HepG2 (cell line): Measurements from ENCODE around the gene CFAP54. TPM values are rescaled to one million over a fixed set of nuclear protein-coding genes. Genes with fewer than 3 reads are reported as not detected.

Source experiments
- ATAC-seq: fragments of 200-7000 bp; cut with Tn5 transposase; 3 replicates; pipeline ENCODE4 v1.9.1; 2020; ENCODE audit warnings: mild to moderate bottlenecking, moderate library complexity
- BruUV-seq: library from RNA; stranded (reverse); fragments of 400-500 nt; replicated peaks from 2 replicates; lab custom pipeline; 2021; lab: Mats Ljungman, UMichigan
- CTCF ChIA-PET: fragments of 300-600 bp; formaldehyde crosslinking; extraction: SDS; loops from one replicate; lab custom pipeline; 2021; ENCODE audit warnings: low total read pairs, inconsistent platforms, low intra/inter-chr PET ratio; lab: Yijun Ruan, JAX
- POLR2A ChIA-PET: fragments of 350-600 bp; sonication (Branson Sonifier 250); formaldehyde crosslinking; loops from one replicate; lab custom pipeline; 2020; ENCODE audit warnings: antibody characterized with exemption, inconsistent platforms; lab: Yijun Ruan, JAX
- DNase-seq: peaks from one replicate; pipeline ENCODE4 v3.0.0-alpha.2; 2015; ENCODE audit warnings: low spot score
- FAIRE-seq: peaks from 3 replicates; lab custom pipeline; 2011; peaks lifted over from hg19 to GRCh38; lab: Jason Lieb, UNC
- H2AFZ ChIP-seq: one replicate; pipeline ENCODE4 v1.6.1; 2011; ENCODE audit warnings: low read length, inconsistent platforms
- H3K27ac ChIP-seq: fragments of 300-600 bp; 3 replicates; pipeline ENCODE4 v1.8.0; 2011; ENCODE audit warnings: mixed run types, mild to moderate bottlenecking, mixed read lengths, low read length, inconsistent platforms; ENCODE audit not compliant: insufficient read depth; ENCODE audit errors: extremely low read length
- H3K27me3 ChIP-seq, 2 experiments: fragments of 200-600 bp in 1 of 2; 2 replicates in 1 of 2; 3 replicates in 1 of 2; pipeline versions ENCODE4 v1.6.0 to v1.8.0; 2011; ENCODE audit warnings: low read length in 2 of 2, mild to moderate bottlenecking in 2 of 2, moderate library complexity in 2 of 2, inconsistent platforms in 1 of 2; ENCODE audit not compliant: insufficient read depth in 2 of 2, control insufficient read depth in 1 of 2
- H3K36me3 ChIP-seq, 2 experiments: fragments of 200-600 bp in 1 of 2; replicated peaks in 1 of 2; 2 replicates in 1 of 2; 3 replicates in 1 of 2; pipeline versions ENCODE4 v1.5.1 to v1.8.0; 2011; ENCODE audit warnings: low read length in 2 of 2, inconsistent platforms in 1 of 2; ENCODE audit not compliant: insufficient read depth in 2 of 2, control insufficient read depth in 1 of 2
- H3K4me1 ChIP-seq: 2 replicates; pipeline ENCODE4 v1.5.1; 2012; ENCODE audit warnings: low read length, inconsistent platforms; ENCODE audit not compliant: insufficient read depth
- H3K4me2 ChIP-seq: 2 replicates; pipeline ENCODE4 v1.6.0; 2011; ENCODE audit warnings: low read depth, low read length, inconsistent platforms
- H3K4me3 ChIP-seq, 3 experiments: fragments of 200-600 bp in 1 of 3; sonication (generic), shearing (Covaris generic) in 1 of 3; replicated peaks in 1 of 3; 2 replicates each; pipeline ENCODE4 v1.5.1; 2011 to 2016; ENCODE audit warnings: low read length in 3 of 3, inconsistent platforms in 2 of 3, low read depth in 2 of 3, mild to moderate bottlenecking in 2 of 3, control low read depth in 1 of 3, mixed read lengths in 1 of 3; ENCODE audit not compliant: insufficient read depth in 1 of 3
- H3K79me2 ChIP-seq: one replicate; pipeline ENCODE4 v1.6.1; 2011; ENCODE audit warnings: low read length, inconsistent platforms; ENCODE audit not compliant: insufficient read depth
- H3K9ac ChIP-seq: 2 replicates; pipeline ENCODE4 v1.6.0; 2011; ENCODE audit warnings: mild to moderate bottlenecking, low read depth, low read length, inconsistent platforms; ENCODE audit not compliant: insufficient read depth
- H3K9me3 ChIP-seq: 2 replicates; pipeline ENCODE4 v1.5.1; 2012; ENCODE audit warnings: mild to moderate bottlenecking, low read length
- H4K20me1 ChIP-seq: 2 replicates; pipeline ENCODE4 v1.6.0; 2011; ENCODE audit warnings: inconsistent platforms, mild to moderate bottlenecking, low read length, moderate library complexity; ENCODE audit not compliant: insufficient read depth
- MATR3 ChIP-seq: sonication (generic); formaldehyde crosslinking; IDR thresholded peaks from 2 replicates; pipeline ENCODE4 v1.4.0; 2020; ENCODE audit warnings: missing genetic modification reagents
- SP4 ChIP-seq: sonication (generic); formaldehyde crosslinking; IDR thresholded peaks from 2 replicates; pipeline ENCODE4 v1.8.1; 2023; ENCODE audit warnings: mild to moderate bottlenecking, missing genetic modification reagents
- ZNF646 ChIP-seq: sonication (generic); formaldehyde crosslinking; IDR thresholded peaks from 2 replicates; pipeline ENCODE4 v1.9.0; 2021; ENCODE audit warnings: mild to moderate bottlenecking, missing genetic modification reagents
- ZNF790 ChIP-seq: sonication (generic); formaldehyde crosslinking; IDR thresholded peaks from 2 replicates; pipeline ENCODE4 v1.8.0; 2022; ENCODE audit warnings: missing genetic modification reagents, mild to moderate bottlenecking, borderline replicate concordance
- WGBS: methylation state at CpG from one replicate; pipeline ENCODE4 v1.1.6; 2017; ENCODE audit warnings: low lambda C conversion rate; 5-methylcytosine and 5-hydroxymethylcytosine counted together
- in situ Hi-C: cut with HindIII; loops from 2 replicates; pipeline ENCODE4 v1.10.0; 2017; ENCODE audit warnings: low pct_unique_long_range_greater_than_20kb; ENCODE audit not compliant: extremely low pct_ligation_motif_present
- intact Hi-C: fragments of 100-400 bp; cut with micrococcal nuclease; formaldehyde crosslinking; loops from one replicate; pipeline ENCODE4 v1.10.0; 2022; ENCODE audit not compliant: unreplicated experiment
- polyA plus RNA-seq, 8 experiments: library from polyadenylated mRNA; depleted of rRNA in 3 of 8; stranded (reverse) in 7 of 8; unstranded in 1 of 8; fragments of >200 nt; fragmentation: Illumina TruSeq in 4 of 8; extraction: Trizol in 4 of 8; gene quantifications; 2 replicates each; pipeline versions ENCODE4 v1.2.1 to v1.2.3, GENCODE V29; 2011 to 2016; ENCODE audit warnings: low read depth in 4 of 8, missing spikeins in 1 of 8, mixed read lengths in 1 of 8; ENCODE audit not compliant: insufficient read depth in 1 of 8
- total RNA-seq, 5 experiments: library from RNA; depleted of rRNA; stranded (reverse); fragments of >200 nt; fragmentation: Illumina TruSeq; extraction: Trizol; gene quantifications; 2 replicates each; pipeline ENCODE4 v1.2.3, GENCODE V29; 2016; ENCODE audit warnings: low read depth in 1 of 5

The CFAP54 gene
- total and polyA plus RNA-seq, 2 of the 13 experiments (the other 11 are each of a cell fraction or from before 2014, with no cell fraction given) = not detected

- peaks cover 23% of the 10 kb centered on the region for H3K4me1 ChIP-seq
- peak overlapping the region; percentile 82 for H3K9ac ChIP-seq
- H3K27ac ChIP-seq = no peak overlapping the region
- in situ Hi-C loops = no loop called here
- no peaks in the 10 kb centered on the region; a peak in 1 of 5 replicates for H3K27me3 ChIP-seq
- peak overlapping the region; percentile 98 for H2AFZ ChIP-seq
- no peaks in the 10 kb centered on the region; a peak in 1 of 5 replicates for H3K36me3 ChIP-seq
- TF ChIP-seq ZNF790 (peak; percentile 21; the same call in 1 of the 2 replicates), SP4 (CRISPR knock-in tag) (0 out of 2 replicates have a peak, but pooled peaks have one; percentile 1), MATR3 (CRISPR knock-in tag) (no peak), ZNF646 (CRISPR knock-in tag) (0 out of 2 replicates have a peak, but pooled peaks have one; percentile 2)
- BruUV-seq = TSS peak; percentile 87
- no peak for FAIRE-seq
- WGBS = 1% methylated on average over 9 of the region's 9 CpGs
- H3K4me3 ChIP-seq = peak overlapping the region; percentile 73 to 85 (median 81)
- peaks cover 15% of the 10 kb centered on the region for H3K79me2 ChIP-seq
- ATAC-seq = no peak
- H4K20me1 ChIP-seq = no peaks in the 10 kb centered on the region
- DNase-seq = no peak
- peak overlapping the region; percentile 85 for H3K4me2 ChIP-seq
- intact Hi-C loops = no loop called here
- POLR2A ChIA-PET = no interaction called here
- CTCF ChIA-PET = no interaction called here
- H3K9me3 ChIP-seq = no peaks in the 10 kb centered on the region
Measured at GRCh38 chr12:96906498-96906848, 417.1 kb downstream of the CFAP54 start.
